ENCODE data around the gene STK35. TPM values are rescaled to one million over a fixed set of nuclear protein-coding genes. Genes with fewer than 3 reads are reported as not detected.

Gene STK35
- total and polyA plus RNA-seq, 9 of the 15 experiments (the other 6 are each of a cell fraction or from before 2014, with no cell fraction given), result 1.0 to 11.0 (median 6.3) TPM

GRCh38 chr20:2102585-2103460, 1.2 kb downstream of the STK35 start (continued):
- TF ChIP-seq HCFC1 (IDR thresholded peaks at IDR 0.05; ENCODE audit: low read depth, low read length), result peak; percentile 27; the same call in 1 of the 2 replicates
- no peak for TF ChIP-seq CBX8 (IDR thresholded peaks at IDR 0.05; ENCODE audit: borderline replicate concordance, extremely low read depth, low read depth, low read length, poor library complexity, severe bottlenecking)
- no peak for TF ChIP-seq ZNF239 (CRISPR knock-in tag; IDR thresholded peaks at IDR 0.05)
- peak; percentile 73 for TF ChIP-seq RBFOX2 (IDR thresholded peaks at IDR 0.05; ENCODE audit: low read depth, low read length)
- 0 out of 2 replicates have a peak, but pooled peaks have one; percentile 2 for TF ChIP-seq ZNF143 (CRISPR knock-in tag; IDR thresholded peaks at IDR 0.05)
- TF ChIP-seq PCBP2 (IDR thresholded peaks at IDR 0.05; ENCODE audit: low read depth, low read length, poor library complexity, severe bottlenecking), result no peak
- peak; percentile 70 to 78 for TF ChIP-seq NRF1 (conservative IDR thresholded peaks at IDR 0.05 in 1 of 2, IDR thresholded peaks at IDR 0.05 in 1 of 2)
- TF ChIP-seq CTBP1 (IDR thresholded peaks at IDR 0.05; ENCODE audit: borderline replicate concordance), result 0 out of 2 replicates have a peak, but pooled peaks have one; percentile 6
- peak; percentile 60; the same call in 1 of the 2 replicates for TF ChIP-seq PATZ1 (CRISPR knock-in tag; IDR thresholded peaks at IDR 0.05; ENCODE audit: borderline replicate concordance)
- no peak for TF ChIP-seq TSC22D4 (tag; IDR thresholded peaks at IDR 0.05)
- no peak for TF ChIP-seq YBX1 (IDR thresholded peaks at IDR 0.05)
- no peak for TF ChIP-seq CHD7 (IDR thresholded peaks at IDR 0.05; ENCODE audit: low read depth, low read length)
- TF ChIP-seq SIN3A (IDR thresholded peaks at IDR 0.05; ENCODE audit: borderline replicate concordance in 2 of 2, control insufficient read depth in 1 of 2, low read depth in 2 of 2, low read length in 2 of 2), result no peak
